Spleen (tissue), 7 donors: ENCODE results near the gene GSG1L.

Experiments
- CTCF ChIP-seq, 11 experiments: fragments of 200-600 bp in 7 of 11; fragments of 450-650 bp in 4 of 11; sonication (generic) in 4 of 11; IDR thresholded peaks in 8 of 11; conservative IDR thresholded peaks in 3 of 11; 1 replicate in 7 of 11; 2 replicates in 4 of 11; pipeline versions ENCODE4 v1.4.0 to v1.8.0; 2016 to 2021; ENCODE audit warnings: antibody characterized with exemption in 11 of 11, inconsistent platforms in 4 of 11, mild to moderate bottlenecking in 1 of 11
- POLR2A ChIP-seq, 3 donors: fragments of 450-650 bp; IDR thresholded peaks; one replicate each; pipeline ENCODE4 v1.5.1; 2017; ENCODE audit warnings: antibody characterized with exemption in 3 of 3, mild to moderate bottlenecking in 1 of 3
- POLR2AphosphoS5 ChIP-seq, 3 donors: sonication (generic); formaldehyde crosslinking; IDR thresholded peaks; one replicate each; pipeline ENCODE4 v1.5.1; 2017; ENCODE audit warnings: antibody characterized with exemption in 3 of 3
- donor health status: DM: no; HTN: no; CAD: no; lungs with moderate emphysema.
- donor health status: DM: no; HTN: no; CAD: no.
- donor health status: DM: no; HTN: no; CAD: no.

DNA sequence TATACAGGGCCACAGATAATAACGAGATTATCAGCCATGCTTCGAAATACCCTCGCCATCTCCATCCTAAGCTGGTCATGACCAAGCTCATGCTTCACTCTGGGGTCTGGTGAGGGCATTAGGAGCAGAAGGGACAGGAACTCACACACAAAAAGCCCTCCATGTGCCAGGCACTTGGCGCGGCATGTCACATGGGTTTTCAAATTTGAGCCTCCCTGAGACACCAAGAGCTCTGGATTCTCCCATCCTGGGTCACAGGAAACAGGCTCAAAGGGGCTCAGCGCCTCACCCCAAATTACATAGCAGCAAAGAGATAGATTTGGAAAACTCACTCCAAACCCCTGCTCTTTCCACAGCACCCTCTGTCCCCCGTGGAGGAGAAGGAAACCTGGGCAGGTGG is 239.5 kb downstream of the GSG1L start:
- TF ChIP-seq CTCF (IDR thresholded peaks at IDR 0.05 in 8 of 11, conservative IDR thresholded peaks at IDR 0.05 in 3 of 11) (no peak), POLR2A (IDR thresholded peaks at IDR 0.05) (no peak), POLR2AphosphoS5 (IDR thresholded peaks at IDR 0.05) (no peak)
